ENCODE results near the gene SLC35F3.
"Not testable (repeated sequence)": the region's sequence is repeated elsewhere in the genome, so short reads cannot be mapped to it uniquely, and the experiment has no call there.

Gene SLC35F3

GRCh38 chr1:234111458-234112142 lies 207.1 kb downstream of the SLC35F3 start:
- DNase-seq: peak; percentile 5

- peak; percentile 26 for DNase-seq
Observed at GRCh38 chr1:234114648-234115307, 210.3 kb downstream of the SLC35F3 start.

DNA sequence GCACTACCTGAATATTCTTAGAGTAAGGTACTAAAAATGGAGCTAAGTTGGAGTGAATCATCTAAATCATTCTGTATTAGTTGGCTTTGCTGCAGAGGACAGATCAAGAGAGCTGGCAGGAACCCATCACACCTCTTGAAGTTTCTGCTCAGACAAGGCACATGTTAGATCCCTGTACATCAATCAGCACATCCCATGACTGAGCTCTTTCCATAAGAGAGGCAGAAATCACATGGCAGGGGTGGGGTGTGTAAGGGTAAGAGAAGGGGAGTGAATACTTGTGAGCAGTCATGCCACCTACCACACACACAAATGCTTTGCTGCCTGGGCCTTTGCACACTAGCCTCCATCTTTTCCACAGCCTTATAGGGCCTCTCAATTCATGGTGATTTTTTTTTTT lies 214.4 kb downstream of the SLC35F3 start:
- no peak for DNase-seq

- no peak for DNase-seq
Observed at GRCh38 chr1:234119431-234119830, 215.0 kb downstream of the SLC35F3 start.

DNA sequence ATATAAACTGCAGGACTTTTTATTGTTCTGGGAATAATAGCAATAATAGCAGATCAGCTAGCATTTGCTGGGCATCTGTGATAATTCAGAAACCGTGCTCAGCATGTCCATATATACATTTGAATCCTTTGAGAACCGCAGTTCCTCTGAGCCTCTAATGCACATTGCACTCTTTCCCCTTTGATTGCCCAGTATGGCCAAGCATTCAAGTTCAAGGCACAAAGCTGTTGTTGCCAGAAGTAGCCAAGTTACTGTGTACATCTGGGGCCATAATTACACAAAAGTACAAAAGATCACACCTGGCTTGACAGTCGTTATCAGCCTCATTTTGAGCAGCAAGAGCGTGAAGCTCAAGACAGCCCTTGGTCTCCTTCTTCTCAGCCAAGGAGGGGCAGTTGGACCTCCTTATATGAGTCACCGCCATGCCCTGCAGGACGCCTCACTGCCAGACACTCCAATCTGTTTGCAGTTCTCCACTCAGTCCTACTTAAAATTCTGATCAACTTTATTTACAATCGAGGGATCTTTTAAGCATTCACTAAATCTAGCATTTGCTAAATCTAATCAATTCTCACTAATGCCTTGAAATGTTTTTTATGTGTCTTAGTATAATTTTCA lies 216.0 kb downstream of the SLC35F3 start:
- no peak for DNase-seq

DNA sequence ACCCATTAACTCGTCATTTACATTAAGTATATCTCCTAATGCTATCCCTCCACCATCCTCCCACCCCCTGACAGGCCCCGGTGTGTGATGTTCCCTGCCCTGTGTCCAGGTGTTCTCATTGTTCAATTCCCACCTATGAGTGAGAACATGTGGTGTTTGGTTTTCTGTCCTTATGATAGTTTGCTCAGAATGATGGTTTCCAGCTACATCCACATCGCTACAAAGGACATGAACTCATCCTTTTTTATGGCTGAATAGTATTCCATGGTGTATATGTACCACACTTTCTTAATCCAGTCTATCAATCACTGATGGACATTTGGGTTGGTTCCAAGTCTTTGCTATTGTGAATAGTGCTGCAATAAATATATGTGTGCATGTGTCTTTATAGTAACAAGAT lies 217.2 kb downstream of the SLC35F3 start:
- not testable (repeated sequence) for DNase-seq

- DNase-seq: not testable (repeated sequence)
Observed at GRCh38 chr1:234122571-234122970, 218.1 kb downstream of the SLC35F3 start.

- DNase-seq: no peak
Observed at GRCh38 chr1:234123867-234124266, 219.4 kb downstream of the SLC35F3 start.

- DNase-seq: peak; percentile 41
Observed at GRCh38 chr1:234125283-234125682, 220.8 kb downstream of the SLC35F3 start.

GRCh38 chr1:234125714-234126113 lies 221.2 kb downstream of the SLC35F3 start:
- no peak for DNase-seq

DNA sequence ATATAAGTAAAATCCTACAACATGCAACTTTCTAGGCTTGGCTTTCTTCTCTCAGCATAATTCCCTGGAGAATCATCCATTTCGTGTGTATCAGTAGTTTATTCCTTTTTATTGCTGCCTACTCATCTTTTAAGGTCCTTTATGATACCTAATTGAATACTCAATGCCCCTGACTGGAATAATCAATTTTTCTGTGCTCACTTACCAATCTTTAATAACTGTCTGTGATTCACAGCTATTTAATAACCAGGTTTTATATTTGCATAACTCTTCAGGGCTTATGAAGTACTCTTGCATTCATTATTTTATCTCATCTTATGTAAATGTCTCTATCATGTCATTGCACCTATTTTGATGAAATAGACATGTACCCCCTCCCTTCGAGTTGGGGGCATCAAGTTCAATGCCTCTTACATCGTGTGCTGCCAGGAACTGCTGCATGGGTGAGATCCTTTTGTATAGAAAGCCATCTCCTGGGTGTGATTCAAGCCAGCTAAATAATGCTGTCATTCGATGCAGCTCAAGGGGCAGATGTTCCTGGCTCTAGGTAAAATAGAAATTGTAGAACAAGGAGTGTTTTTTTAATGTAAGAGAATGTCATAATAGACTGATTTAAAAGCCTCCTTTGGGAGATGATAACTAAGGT lies 222.7 kb downstream of the SLC35F3 start:
- no peak for DNase-seq

DNA sequence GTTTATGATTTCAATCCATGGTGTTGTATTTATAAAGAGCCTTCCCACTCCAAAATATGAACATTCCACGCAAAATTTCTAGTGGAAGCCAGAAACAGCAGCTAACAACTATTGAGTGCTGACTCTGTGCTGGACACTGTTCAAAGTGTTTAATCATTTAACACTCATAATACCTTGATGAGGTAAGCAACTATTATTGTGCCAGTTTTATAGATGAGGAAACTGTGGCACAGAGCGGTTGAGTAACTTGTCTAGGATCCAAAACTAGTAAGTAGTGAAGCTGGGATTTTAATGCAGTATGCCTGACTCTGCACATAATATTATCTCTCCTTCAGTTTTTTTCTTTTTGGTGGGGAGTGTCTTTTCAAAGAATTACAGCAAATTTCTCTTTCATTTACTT lies 228.3 kb downstream of the SLC35F3 start:
- no peak for DNase-seq

DNA sequence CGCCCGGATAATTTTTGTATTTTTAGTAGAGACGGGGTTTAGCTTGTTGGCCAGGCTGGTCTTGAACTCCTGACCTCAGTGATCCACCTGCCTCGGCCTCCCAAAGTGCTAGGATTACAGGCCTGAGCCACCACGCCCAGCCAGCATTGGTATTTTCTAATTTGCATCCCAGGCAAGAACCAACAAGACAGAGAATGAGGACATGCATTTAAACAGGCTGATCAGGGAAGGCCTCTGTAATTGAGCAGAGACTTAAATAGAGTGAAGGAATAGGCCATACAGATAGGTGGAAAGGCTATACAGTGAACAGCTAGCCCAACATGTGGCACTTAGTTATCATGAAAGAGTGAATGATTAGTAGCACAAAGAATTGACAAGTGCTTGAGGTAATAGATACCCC lies 230.4 kb downstream of the SLC35F3 start:
- no peak for DNase-seq

- DNase-seq: no peak
Observed at GRCh38 chr1:234135501-234135900, 231.0 kb downstream of the SLC35F3 start.

GRCh38 chr1:234136073-234136472 lies 231.6 kb downstream of the SLC35F3 start:
- no peak for DNase-seq

DNA sequence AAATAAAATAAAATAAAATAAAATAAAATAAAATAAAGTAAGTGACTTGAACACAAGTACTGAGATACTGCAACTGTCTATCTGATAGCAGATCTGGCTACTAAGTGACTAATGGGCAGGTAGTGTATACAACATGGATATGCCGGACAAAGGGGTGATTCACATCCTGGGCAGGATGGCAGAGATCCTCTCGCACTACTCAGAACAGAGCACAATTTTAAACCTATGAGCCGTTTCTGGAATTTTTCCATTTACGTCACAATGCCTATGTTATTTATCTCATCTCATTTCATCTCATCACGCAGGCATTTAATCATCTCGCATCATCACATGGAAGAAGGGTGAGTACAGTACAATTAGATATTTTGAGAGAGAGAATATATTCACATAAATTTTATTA lies 235.5 kb downstream of the SLC35F3 start:
- no peak for DNase-seq

- no peak for DNase-seq
Observed at GRCh38 chr1:234140388-234140787, 235.9 kb downstream of the SLC35F3 start.

GRCh38 chr1:234141006-234141405 lies 236.5 kb downstream of the SLC35F3 start:
- DNase-seq: no peak

DNA sequence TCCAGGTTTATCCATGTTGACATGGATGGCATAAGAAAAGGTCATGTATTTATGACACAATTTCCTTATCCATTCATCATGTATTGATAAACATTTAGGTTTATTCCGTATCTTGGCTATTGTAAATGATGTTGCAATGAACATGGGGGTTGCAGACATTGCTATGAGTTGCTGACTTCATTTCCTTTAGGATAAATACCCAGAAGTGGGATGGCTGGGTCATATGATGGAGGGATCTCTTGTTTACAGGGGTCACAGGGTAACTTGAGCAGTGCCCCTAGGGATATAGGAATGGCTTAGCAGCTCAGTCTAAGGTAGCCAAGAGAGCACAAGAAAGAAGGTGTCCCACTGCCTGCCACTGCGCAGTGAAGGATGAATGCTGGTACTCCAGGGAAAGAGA lies 239.2 kb downstream of the SLC35F3 start:
- no peak for DNase-seq

GRCh38 chr1:234144901-234145300 lies 240.4 kb downstream of the SLC35F3 start:
- DNase-seq: no peak

DNA sequence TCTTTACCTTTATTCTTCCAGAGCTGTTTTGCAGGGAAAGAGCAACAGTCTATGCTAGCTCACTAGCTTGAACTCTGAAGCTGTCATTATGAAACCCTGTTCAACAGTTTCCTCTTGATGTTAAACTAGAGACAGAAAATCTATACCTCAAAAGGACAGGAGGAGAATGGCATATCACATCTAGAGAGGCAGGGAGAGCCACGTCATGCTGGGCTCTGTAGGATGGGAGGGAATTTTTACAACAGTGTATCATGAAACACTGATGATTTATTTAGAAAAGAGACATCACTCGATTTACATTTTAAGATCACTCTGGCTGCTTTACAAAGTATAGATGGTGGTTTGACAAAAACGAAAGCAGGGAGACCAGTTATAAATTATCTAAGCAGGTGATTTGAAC lies 243.9 kb downstream of the SLC35F3 start:
- DNase-seq: no peak

GRCh38 chr1:234148816-234149215 lies 244.3 kb downstream of the SLC35F3 start:
- no peak for DNase-seq

GRCh38 chr1:234149217-234149616 lies 244.7 kb downstream of the SLC35F3 start:
- no peak for DNase-seq

GRCh38 chr1:234150892-234151291 lies 246.4 kb downstream of the SLC35F3 start:
- no peak for DNase-seq

Measured in NCI-H524 treated with DMSO at 0.1 percent for 48 hours (cell line).